ENCODE measurements around the gene TTC12.

TTC12 gene

GRCh38 chr11:113314389-113315301, at the start of gene TTC12:
TTC12 (plus strand) TSS chr11:113314583; CDS start chr11:113316258, 1,675 bp downstream.
- H3K4me1 ChIP-seq (ENCODE audit: control insufficient read depth, insufficient read depth, low read length) = peaks cover 4% of the 10 kb centered on the region
- H3K9ac ChIP-seq (ENCODE audit: low read length) = peak within 1 kb of the TSS; percentile 84
- no peaks in the 10 kb centered on the region for H3K9me3 ChIP-seq (ENCODE audit: control insufficient read depth, low read length)
- H3K27me3 ChIP-seq (replicated peaks; ENCODE audit: control insufficient read depth, insufficient read depth, low read length) = no peaks in the 10 kb centered on the region
- peak within 1 kb of the TSS; percentile 84 for H3K4me3 ChIP-seq (ENCODE audit: low read length)
- DNase-seq (ENCODE audit: low read depth) = peak; percentile 97
- H3K36me3 ChIP-seq (ENCODE audit: control insufficient read depth, insufficient read depth, low read length, severe bottlenecking) = no peaks in the 10 kb centered on the region

- H3K27me3 ChIP-seq (replicated peaks; ENCODE audit: control insufficient read depth, insufficient read depth, low read length) = peaks cover 22% of the 10 kb centered on the region
These were observed 49.0 kb upstream of the TTC12 start for GRCh38 chr11:113265362-113265761.

GRCh38 chr11:113267493-113267892, 46.9 kb upstream of the TTC12 start:
- Histone ChIP-seq H3K4me3 (ENCODE audit: low read length) (no peak overlapping the region), H3K36me3 (ENCODE audit: control insufficient read depth, insufficient read depth, low read length, severe bottlenecking) (no peaks in the 10 kb centered on the region), H3K9me3 (ENCODE audit: control insufficient read depth, low read length) (no peaks in the 10 kb centered on the region)

More at GRCh38 chr11:113265362-113265761, 49.0 kb upstream of the TTC12 start:
- no peaks in the 10 kb centered on the region for H3K9me3 ChIP-seq (ENCODE audit: control insufficient read depth, low read length)
- H3K4me3 ChIP-seq (ENCODE audit: low read length) = no peak overlapping the region
- no peaks in the 10 kb centered on the region for H3K4me1 ChIP-seq (ENCODE audit: control insufficient read depth, insufficient read depth, low read length)
- H3K36me3 ChIP-seq (ENCODE audit: control insufficient read depth, insufficient read depth, low read length, severe bottlenecking) = no peaks in the 10 kb centered on the region
- DNase-seq (ENCODE audit: low read depth) = no peak
- H3K9ac ChIP-seq (ENCODE audit: low read length) = no peak overlapping the region

GRCh38 chr11:113269096-113269495, 45.3 kb upstream of the TTC12 start:
- no peaks in the 10 kb centered on the region for H3K36me3 ChIP-seq (ENCODE audit: control insufficient read depth, insufficient read depth, low read length, severe bottlenecking)
- no peaks in the 10 kb centered on the region for H3K4me1 ChIP-seq (ENCODE audit: control insufficient read depth, insufficient read depth, low read length)
- H3K9me3 ChIP-seq (ENCODE audit: control insufficient read depth, low read length) = no peaks in the 10 kb centered on the region
- no peak overlapping the region for H3K9ac ChIP-seq (ENCODE audit: low read length)
- peaks cover 22% of the 10 kb centered on the region for H3K27me3 ChIP-seq (replicated peaks; ENCODE audit: control insufficient read depth, insufficient read depth, low read length)
- no peak overlapping the region for H3K4me3 ChIP-seq (ENCODE audit: low read length)
- DNase-seq (ENCODE audit: low read depth) = no peak

More at GRCh38 chr11:113267493-113267892, 46.9 kb upstream of the TTC12 start:
- H3K27me3 ChIP-seq (replicated peaks; ENCODE audit: control insufficient read depth, insufficient read depth, low read length) = peaks cover 22% of the 10 kb centered on the region
- DNase-seq (ENCODE audit: low read depth) = no peak
- H3K4me1 ChIP-seq (ENCODE audit: control insufficient read depth, insufficient read depth, low read length) = no peaks in the 10 kb centered on the region
- H3K9ac ChIP-seq (ENCODE audit: low read length) = no peak overlapping the region

- H3K9ac ChIP-seq (ENCODE audit: low read length) = no peak overlapping the region
- DNase-seq (ENCODE audit: low read depth) = no peak
These were observed 44.7 kb upstream of the TTC12 start for GRCh38 chr11:113269636-113270035.

GRCh38 chr11:113270080-113270479, 44.3 kb upstream of the TTC12 start:
- H3K4me1 ChIP-seq (ENCODE audit: control insufficient read depth, insufficient read depth, low read length) = no peaks in the 10 kb centered on the region
- peaks cover 30% of the 10 kb centered on the region for H3K27me3 ChIP-seq (replicated peaks; ENCODE audit: control insufficient read depth, insufficient read depth, low read length)
- H3K4me3 ChIP-seq (ENCODE audit: low read length) = no peak overlapping the region
- no peaks in the 10 kb centered on the region for H3K9me3 ChIP-seq (ENCODE audit: control insufficient read depth, low read length)
- H3K9ac ChIP-seq (ENCODE audit: low read length) = no peak overlapping the region
- DNase-seq (ENCODE audit: low read depth) = no peak
- no peaks in the 10 kb centered on the region for H3K36me3 ChIP-seq (ENCODE audit: control insufficient read depth, insufficient read depth, low read length, severe bottlenecking)

More at GRCh38 chr11:113269636-113270035, 44.7 kb upstream of the TTC12 start:
- Histone ChIP-seq H3K36me3 (ENCODE audit: control insufficient read depth, insufficient read depth, low read length, severe bottlenecking) (no peaks in the 10 kb centered on the region), H3K9me3 (ENCODE audit: control insufficient read depth, low read length) (no peaks in the 10 kb centered on the region), H3K27me3 (replicated peaks; ENCODE audit: control insufficient read depth, insufficient read depth, low read length) (peaks cover 25% of the 10 kb centered on the region), H3K4me3 (ENCODE audit: low read length) (no peak overlapping the region), H3K4me1 (ENCODE audit: control insufficient read depth, insufficient read depth, low read length) (no peaks in the 10 kb centered on the region)

- Histone ChIP-seq H3K27me3 (replicated peaks; ENCODE audit: control insufficient read depth, insufficient read depth, low read length) (peaks cover 24% of the 10 kb centered on the region), H3K36me3 (ENCODE audit: control insufficient read depth, insufficient read depth, low read length, severe bottlenecking) (no peaks in the 10 kb centered on the region), H3K9me3 (ENCODE audit: control insufficient read depth, low read length) (no peaks in the 10 kb centered on the region), H3K4me1 (ENCODE audit: control insufficient read depth, insufficient read depth, low read length) (no peaks in the 10 kb centered on the region), H3K4me3 (ENCODE audit: low read length) (no peak overlapping the region), H3K9ac (ENCODE audit: low read length) (no peak overlapping the region)
- no peak for DNase-seq (ENCODE audit: low read depth)
These were observed 42.7 kb upstream of the TTC12 start for GRCh38 chr11:113271551-113272245.

GRCh38 chr11:113272281-113272680, 42.1 kb upstream of the TTC12 start:
- Histone ChIP-seq H3K9ac (ENCODE audit: low read length) (no peak overlapping the region), H3K4me3 (ENCODE audit: low read length) (no peak overlapping the region), H3K9me3 (ENCODE audit: control insufficient read depth, low read length) (no peaks in the 10 kb centered on the region), H3K4me1 (ENCODE audit: control insufficient read depth, insufficient read depth, low read length) (no peaks in the 10 kb centered on the region), H3K36me3 (ENCODE audit: control insufficient read depth, insufficient read depth, low read length, severe bottlenecking) (no peaks in the 10 kb centered on the region), H3K27me3 (replicated peaks; ENCODE audit: control insufficient read depth, insufficient read depth, low read length) (peaks cover 23% of the 10 kb centered on the region)
- DNase-seq (ENCODE audit: low read depth) = no peak

- Histone ChIP-seq H3K36me3 (ENCODE audit: control insufficient read depth, insufficient read depth, low read length, severe bottlenecking) (no peaks in the 10 kb centered on the region), H3K4me1 (ENCODE audit: control insufficient read depth, insufficient read depth, low read length) (no peaks in the 10 kb centered on the region), H3K4me3 (ENCODE audit: low read length) (no peak overlapping the region), H3K27me3 (replicated peaks; ENCODE audit: control insufficient read depth, insufficient read depth, low read length) (peaks cover 19% of the 10 kb centered on the region), H3K9me3 (ENCODE audit: control insufficient read depth, low read length) (no peaks in the 10 kb centered on the region), H3K9ac (ENCODE audit: low read length) (no peak overlapping the region)
- no peak for DNase-seq (ENCODE audit: low read depth)
These were observed 41.3 kb upstream of the TTC12 start for GRCh38 chr11:113272927-113273615.

- Histone ChIP-seq H3K27me3 (replicated peaks; ENCODE audit: control insufficient read depth, insufficient read depth, low read length) (peaks cover 17% of the 10 kb centered on the region), H3K9ac (ENCODE audit: low read length) (no peak overlapping the region), H3K36me3 (ENCODE audit: control insufficient read depth, insufficient read depth, low read length, severe bottlenecking) (no peaks in the 10 kb centered on the region), H3K4me3 (ENCODE audit: low read length) (no peak overlapping the region), H3K4me1 (ENCODE audit: control insufficient read depth, insufficient read depth, low read length) (no peaks in the 10 kb centered on the region), H3K9me3 (ENCODE audit: control insufficient read depth, low read length) (no peaks in the 10 kb centered on the region)
- no peak for DNase-seq (ENCODE audit: low read depth)
These were observed 40.7 kb upstream of the TTC12 start for GRCh38 chr11:113273720-113274119.
